ENCODE data around the gene GALNT17. TPM values are rescaled to one million over a fixed set of nuclear protein-coding genes. Genes with fewer than 3 reads are reported as not detected.
A peak's percentile ranks its signal among the peaks of the same experiment; 100 is the strongest.

The GALNT17 gene
- total and polyA plus RNA-seq, 12 donors: 15.1 to 87.0 (median 55.4) TPM

DNA sequence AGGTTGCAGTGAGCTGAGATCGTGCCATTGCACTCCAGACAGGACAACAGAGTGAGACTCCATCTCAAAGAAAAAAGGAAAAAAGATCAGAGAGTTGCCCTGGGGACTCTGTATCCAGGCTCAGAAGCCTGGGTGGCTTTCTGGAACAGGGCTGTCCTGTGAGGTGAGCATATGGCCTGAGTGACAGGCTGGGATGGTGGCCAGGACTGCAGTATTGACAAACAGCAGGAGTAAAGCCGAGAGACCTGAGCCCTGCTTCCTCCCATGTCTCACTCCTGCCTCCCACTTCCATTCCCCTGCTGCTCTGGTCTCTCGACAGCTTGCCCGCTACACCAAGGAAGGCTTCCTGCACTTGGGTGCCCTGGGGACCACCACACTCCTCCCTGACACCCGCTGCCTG is 578.5 kb downstream of the GALNT17 start:
- Histone ChIP-seq H3K4me3 (no peak overlapping the region), H3K9me3 (peaks cover 0 to 14% (median 0%) of the 10 kb centered on the region in 11 donors), H3K4me1 (peaks cover 0 to 8% (median 0%) of the 10 kb centered on the region in 9 donors), H3K27me3 (no peaks in the 10 kb centered on the region), H3K27ac (no peak overlapping the region), H3K36me3 (no peaks in the 10 kb centered on the region)
- ATAC-seq (no peak), DNase-seq (no peak)
- intact Hi-C loops (cut with DNase I): loop anchor here in 1 of 10 donors (10.0 kb wide), 1 partner anchor 576 kb away; the partner anchor contains the start of gene GALNT17
- WGBS, 2 donors: 72 to 79% methylated on average over 5 of the region's 5 CpGs
- TF ChIP-seq, protein P1, sequence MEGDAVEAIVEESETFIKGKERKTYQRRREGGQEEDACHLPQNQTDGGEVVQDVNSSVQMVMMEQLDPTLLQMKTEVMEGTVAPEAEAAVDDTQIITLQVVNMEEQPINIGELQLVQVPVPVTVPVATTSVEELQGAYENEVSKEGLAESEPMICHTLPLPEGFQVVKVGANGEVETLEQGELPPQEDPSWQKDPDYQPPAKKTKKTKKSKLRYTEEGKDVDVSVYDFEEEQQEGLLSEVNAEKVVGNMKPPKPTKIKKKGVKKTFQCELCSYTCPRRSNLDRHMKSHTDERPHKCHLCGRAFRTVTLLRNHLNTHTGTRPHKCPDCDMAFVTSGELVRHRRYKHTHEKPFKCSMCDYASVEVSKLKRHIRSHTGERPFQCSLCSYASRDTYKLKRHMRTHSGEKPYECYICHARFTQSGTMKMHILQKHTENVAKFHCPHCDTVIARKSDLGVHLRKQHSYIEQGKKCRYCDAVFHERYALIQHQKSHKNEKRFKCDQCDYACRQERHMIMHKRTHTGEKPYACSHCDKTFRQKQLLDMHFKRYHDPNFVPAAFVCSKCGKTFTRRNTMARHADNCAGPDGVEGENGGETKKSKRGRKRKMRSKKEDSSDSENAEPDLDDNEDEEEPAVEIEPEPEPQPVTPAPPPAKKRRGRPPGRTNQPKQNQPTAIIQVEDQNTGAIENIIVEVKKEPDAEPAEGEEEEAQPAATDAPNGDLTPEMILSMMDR (IDR thresholded peaks at IDR 0.05): no peak

DNA sequence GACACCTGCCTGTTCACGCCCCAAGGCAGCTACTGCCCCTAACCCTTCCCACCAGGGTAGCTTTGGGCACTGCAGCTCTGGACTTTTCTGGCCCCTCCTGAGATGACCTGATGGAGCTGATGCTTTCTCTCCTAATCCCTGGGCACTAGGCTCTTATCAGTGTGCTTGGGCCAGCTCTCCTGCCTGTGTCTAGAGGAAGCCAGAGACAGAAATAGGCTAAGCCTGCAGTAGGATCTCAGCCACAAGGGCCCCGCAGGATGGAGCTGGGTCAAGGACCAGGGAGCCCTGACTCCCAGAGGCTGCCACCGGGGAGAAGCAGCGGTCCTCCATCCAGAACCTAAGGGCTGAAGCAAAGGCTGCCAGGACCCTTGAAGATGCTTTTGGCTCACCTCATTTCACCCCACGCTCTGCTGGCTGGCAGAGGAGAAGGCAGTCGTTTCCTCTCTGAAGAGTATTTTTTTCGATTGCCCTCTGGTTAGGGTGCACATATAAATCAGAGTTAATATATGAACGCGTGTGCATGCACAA is 580.8 kb downstream of the GALNT17 start:
- ATAC-seq (peak in 5 of 8 donors; percentile 36 to 64 (median 55)), DNase-seq (no peak)
- TF ChIP-seq, protein P1 (IDR thresholded peaks at IDR 0.05): no peak
- H3K27ac ChIP-seq: no peak overlapping the region
- H3K36me3 ChIP-seq: no peaks in the 10 kb centered on the region
- intact Hi-C loops (cut with DNase I): loop anchor here in 1 of 10 donors (10.0 kb wide), 1 partner anchor 578 kb away; the partner anchor contains the start of gene GALNT17
- peaks cover 0 to 6% (median 0%) of the 10 kb centered on the region in 11 donors for H3K9me3 ChIP-seq
- H3K4me3 ChIP-seq: no peak overlapping the region
- peaks cover 0 to 9% (median 3%) of the 10 kb centered on the region in 9 donors for H3K4me1 ChIP-seq
- WGBS, 2 donors: 71 to 74% methylated on average over 9 of the region's 9 CpGs
- H3K27me3 ChIP-seq: peaks cover 0 to 5% (median 0%) of the 10 kb centered on the region in 7 donors

DNA sequence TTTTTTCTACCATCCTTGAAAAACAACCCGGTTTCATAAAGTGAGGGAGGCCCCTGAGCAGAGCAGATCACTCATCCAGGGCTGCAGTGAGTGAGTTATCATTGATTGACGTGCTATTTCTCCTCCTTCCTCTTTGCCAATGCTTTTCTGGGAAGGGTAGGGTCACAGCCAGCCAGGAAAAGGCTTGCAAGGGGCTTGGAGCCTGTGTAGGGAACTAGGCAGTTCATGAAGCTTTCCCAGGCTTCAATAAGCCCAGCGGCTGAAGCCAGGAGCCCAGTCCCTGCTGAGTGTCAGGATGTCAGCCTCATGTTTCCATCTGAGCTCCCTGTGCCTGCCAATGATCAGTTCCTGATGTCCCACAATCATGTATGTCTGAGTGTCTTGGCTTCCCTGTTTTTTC is 584.7 kb downstream of the GALNT17 start:
- H3K9me3 ChIP-seq: peaks cover 0 to 9% (median 0%) of the 10 kb centered on the region in 11 donors
- no peak for DNase-seq
- H3K27me3 ChIP-seq: peaks cover 0 to 5% (median 0%) of the 10 kb centered on the region in 7 donors
- H3K27ac ChIP-seq: no peak overlapping the region
- H3K4me3 ChIP-seq: no peak overlapping the region
- H3K4me1 ChIP-seq: peaks cover 0 to 9% (median 3%) of the 10 kb centered on the region in 9 donors
- 25 to 37% methylated on average over 3 of the region's 3 CpGs for WGBS, 2 donors
- intact Hi-C loops (cut with DNase I): loop anchor here in 1 of 10 donors (10.0 kb wide), 1 partner anchor 582 kb away; the partner anchor contains the start of gene GALNT17
- peak in 6 of 8 donors; percentile 30 to 71 (median 44) for ATAC-seq
- no peaks in the 10 kb centered on the region for H3K36me3 ChIP-seq
- TF ChIP-seq, protein P1 (IDR thresholded peaks at IDR 0.05): no peak

DNA sequence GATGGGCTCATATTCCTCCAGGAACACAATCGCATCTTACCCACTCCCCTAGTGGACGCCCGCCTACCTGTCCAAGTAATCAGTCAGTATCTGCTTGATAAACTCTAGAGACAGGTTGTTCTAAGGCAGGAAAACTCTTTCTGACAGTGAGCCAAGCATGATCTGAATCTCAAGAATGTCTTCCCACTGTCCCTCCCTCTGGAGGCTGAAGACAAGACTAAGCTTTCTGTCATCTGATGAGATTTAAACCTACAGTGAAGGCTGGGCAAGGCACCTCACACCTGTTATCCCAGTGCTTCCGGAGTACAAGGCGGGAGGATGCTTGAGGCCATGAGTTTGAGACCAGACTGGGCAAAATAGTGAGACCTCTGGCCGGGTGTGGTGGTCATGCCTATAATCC is 586.6 kb downstream of the GALNT17 start:
- ATAC-seq: no peak
- H3K4me1 ChIP-seq: peaks cover 0 to 9% (median 0%) of the 10 kb centered on the region in 9 donors
- H3K9me3 ChIP-seq: peaks cover 0 to 9% (median 0%) of the 10 kb centered on the region in 11 donors
- H3K4me3 ChIP-seq: no peak overlapping the region
- TF ChIP-seq, protein P1 (IDR thresholded peaks at IDR 0.05): no peak
- no peak for DNase-seq
- 84 to 86% methylated on average over 6 of the region's 6 CpGs for WGBS, 2 donors
- H3K27ac ChIP-seq: no peak overlapping the region
- intact Hi-C loops (cut with DNase I): loop anchor here in 1 of 10 donors (10.0 kb wide), 1 partner anchor 584 kb away; the partner anchor contains the start of gene GALNT17
- peaks cover 0 to 5% (median 0%) of the 10 kb centered on the region in 7 donors for H3K27me3 ChIP-seq
- no peaks in the 10 kb centered on the region for H3K36me3 ChIP-seq
